ENCODE results near the gene GJC2.
A peak's percentile ranks its signal among the peaks of the same experiment; 100 is the strongest.

GJC2 gene

DNA sequence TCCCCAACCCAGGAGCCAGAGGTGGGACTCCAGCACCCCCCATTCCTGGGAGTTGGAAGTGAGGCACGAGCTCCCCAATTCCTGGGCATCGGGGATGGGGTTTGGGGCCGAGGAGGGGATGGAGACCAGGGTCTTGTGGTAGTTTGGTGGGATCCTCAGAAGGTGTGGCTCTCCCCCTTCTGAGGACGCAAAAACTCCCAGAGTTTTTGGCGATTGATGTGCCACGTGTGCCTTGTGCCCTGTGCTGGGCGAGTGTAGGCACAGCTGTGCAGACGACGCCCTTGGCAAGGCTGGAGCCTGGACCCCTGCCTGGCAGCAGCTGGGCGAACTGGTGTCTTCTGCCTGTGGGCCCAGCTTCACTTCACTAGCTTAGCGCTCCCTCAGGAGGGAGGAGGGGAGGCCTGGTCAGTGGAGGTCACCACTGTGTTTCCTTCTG is 7.0 kb upstream of the GJC2 start:
- H3K9me2 ChIP-seq (replicated peaks; ENCODE audit: low read depth, low read length), result no peaks in the 10 kb centered on the region
- H3K4me3 ChIP-seq (ENCODE audit: low read length, poor library complexity, severe bottlenecking), result peak overlapping the region; percentile 99
- no peaks in the 10 kb centered on the region for H3K27me3 ChIP-seq (ENCODE audit: insufficient read depth, low read length, poor library complexity, severe bottlenecking)
- H4K20me1 ChIP-seq (ENCODE audit: insufficient read depth, low read length, poor library complexity, severe bottlenecking), result peaks cover 62% of the 10 kb centered on the region
- peak overlapping the region; percentile 93 for H3K9ac ChIP-seq (ENCODE audit: low read depth, low read length, poor library complexity, severe bottlenecking)
- H3F3A ChIP-seq (ENCODE audit: low read depth), result no peaks in the 10 kb centered on the region
- H2AFZ ChIP-seq (ENCODE audit: low read length), result no peak overlapping the region
- H3K36me3 ChIP-seq (ENCODE audit: insufficient read depth, low read length), result peaks cover 4% of the 10 kb centered on the region; the same call in 1 of the 2 replicates
- peak overlapping the region; percentile 95 for H3K4me2 ChIP-seq (ENCODE audit: low read depth, low read length, poor library complexity, severe bottlenecking)
- peaks cover 30% of the 10 kb centered on the region for H3K4me1 ChIP-seq (ENCODE audit: insufficient read depth, low read length, poor library complexity, severe bottlenecking)
- peaks cover 72% of the 10 kb centered on the region for H3K79me2 ChIP-seq (ENCODE audit: insufficient read depth, low read length)
- TF ChIP-seq, protein P1, sequence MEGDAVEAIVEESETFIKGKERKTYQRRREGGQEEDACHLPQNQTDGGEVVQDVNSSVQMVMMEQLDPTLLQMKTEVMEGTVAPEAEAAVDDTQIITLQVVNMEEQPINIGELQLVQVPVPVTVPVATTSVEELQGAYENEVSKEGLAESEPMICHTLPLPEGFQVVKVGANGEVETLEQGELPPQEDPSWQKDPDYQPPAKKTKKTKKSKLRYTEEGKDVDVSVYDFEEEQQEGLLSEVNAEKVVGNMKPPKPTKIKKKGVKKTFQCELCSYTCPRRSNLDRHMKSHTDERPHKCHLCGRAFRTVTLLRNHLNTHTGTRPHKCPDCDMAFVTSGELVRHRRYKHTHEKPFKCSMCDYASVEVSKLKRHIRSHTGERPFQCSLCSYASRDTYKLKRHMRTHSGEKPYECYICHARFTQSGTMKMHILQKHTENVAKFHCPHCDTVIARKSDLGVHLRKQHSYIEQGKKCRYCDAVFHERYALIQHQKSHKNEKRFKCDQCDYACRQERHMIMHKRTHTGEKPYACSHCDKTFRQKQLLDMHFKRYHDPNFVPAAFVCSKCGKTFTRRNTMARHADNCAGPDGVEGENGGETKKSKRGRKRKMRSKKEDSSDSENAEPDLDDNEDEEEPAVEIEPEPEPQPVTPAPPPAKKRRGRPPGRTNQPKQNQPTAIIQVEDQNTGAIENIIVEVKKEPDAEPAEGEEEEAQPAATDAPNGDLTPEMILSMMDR (conservative IDR thresholded peaks at IDR 0.05; ENCODE audit: low read length), result no peak
- TF ChIP-seq EZH2phosphoT487 (IDR thresholded peaks at IDR 0.05; ENCODE audit: borderline replicate concordance), result no peak
- H3K9me3 ChIP-seq (ENCODE audit: insufficient read depth, low read depth, low read length), result no peaks in the 10 kb centered on the region

DNA sequence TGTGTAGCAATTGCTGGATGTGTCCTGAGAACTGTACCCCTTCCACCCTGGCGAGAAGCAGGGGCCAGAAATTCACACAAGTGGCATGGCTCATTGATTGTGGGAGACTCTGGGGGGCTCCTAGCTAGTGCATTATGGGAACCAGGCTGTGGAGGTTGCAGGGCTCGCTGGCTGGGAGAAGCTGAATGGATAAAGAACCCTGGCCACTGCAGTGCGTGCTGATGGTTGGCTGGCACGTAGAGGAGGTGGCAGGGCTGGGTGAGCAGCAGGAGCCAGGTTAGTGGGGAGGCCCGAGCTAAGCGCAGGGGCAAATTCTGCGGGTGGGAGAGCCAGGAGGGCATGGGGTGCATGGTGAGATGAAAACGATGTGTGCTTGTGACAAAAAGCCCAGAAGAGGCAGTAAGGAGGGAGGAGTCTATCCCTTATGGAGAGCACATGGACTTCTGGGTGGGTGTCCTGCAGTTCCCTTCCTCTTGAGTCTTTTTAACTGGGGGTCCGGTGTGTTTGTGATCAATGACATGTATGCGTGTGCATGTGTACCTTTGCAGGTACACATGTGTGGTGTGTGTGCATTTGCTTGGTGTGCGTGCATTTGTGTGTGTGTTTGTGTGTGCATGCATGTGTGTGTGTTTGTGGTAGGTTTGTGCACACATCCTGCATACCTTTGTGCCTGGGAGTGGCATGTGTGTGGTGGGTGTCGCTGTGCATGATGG is 6.1 kb upstream of the GJC2 start:
- Histone ChIP-seq H3K4me1 (ENCODE audit: insufficient read depth, low read length, poor library complexity, severe bottlenecking) (peaks cover 32% of the 10 kb centered on the region), H3K4me2 (ENCODE audit: low read depth, low read length, poor library complexity, severe bottlenecking) (peak overlapping the region; percentile 95), H3K79me2 (ENCODE audit: insufficient read depth, low read length) (peaks cover 72% of the 10 kb centered on the region), H2AFZ (ENCODE audit: low read length) (no peak overlapping the region), H3K4me3 (ENCODE audit: low read length, poor library complexity, severe bottlenecking) (peak overlapping the region; percentile 99), H4K20me1 (ENCODE audit: insufficient read depth, low read length, poor library complexity, severe bottlenecking) (peaks cover 69% of the 10 kb centered on the region), H3K9me3 (ENCODE audit: insufficient read depth, low read depth, low read length) (no peaks in the 10 kb centered on the region), H3K27me3 (ENCODE audit: insufficient read depth, low read length, poor library complexity, severe bottlenecking) (no peaks in the 10 kb centered on the region), H3K9ac (ENCODE audit: low read depth, low read length, poor library complexity, severe bottlenecking) (peak overlapping the region; percentile 93), H3K36me3 (ENCODE audit: insufficient read depth, low read length) (peaks cover 9% of the 10 kb centered on the region; the same call in 1 of the 2 replicates), H3F3A (ENCODE audit: low read depth) (no peaks in the 10 kb centered on the region), H3K9me2 (replicated peaks; ENCODE audit: low read depth, low read length) (no peaks in the 10 kb centered on the region)
- TF ChIP-seq, protein P1 (conservative IDR thresholded peaks at IDR 0.05; ENCODE audit: low read length), result no peak
- TF ChIP-seq EZH2phosphoT487 (IDR thresholded peaks at IDR 0.05; ENCODE audit: borderline replicate concordance), result no peak

DNA sequence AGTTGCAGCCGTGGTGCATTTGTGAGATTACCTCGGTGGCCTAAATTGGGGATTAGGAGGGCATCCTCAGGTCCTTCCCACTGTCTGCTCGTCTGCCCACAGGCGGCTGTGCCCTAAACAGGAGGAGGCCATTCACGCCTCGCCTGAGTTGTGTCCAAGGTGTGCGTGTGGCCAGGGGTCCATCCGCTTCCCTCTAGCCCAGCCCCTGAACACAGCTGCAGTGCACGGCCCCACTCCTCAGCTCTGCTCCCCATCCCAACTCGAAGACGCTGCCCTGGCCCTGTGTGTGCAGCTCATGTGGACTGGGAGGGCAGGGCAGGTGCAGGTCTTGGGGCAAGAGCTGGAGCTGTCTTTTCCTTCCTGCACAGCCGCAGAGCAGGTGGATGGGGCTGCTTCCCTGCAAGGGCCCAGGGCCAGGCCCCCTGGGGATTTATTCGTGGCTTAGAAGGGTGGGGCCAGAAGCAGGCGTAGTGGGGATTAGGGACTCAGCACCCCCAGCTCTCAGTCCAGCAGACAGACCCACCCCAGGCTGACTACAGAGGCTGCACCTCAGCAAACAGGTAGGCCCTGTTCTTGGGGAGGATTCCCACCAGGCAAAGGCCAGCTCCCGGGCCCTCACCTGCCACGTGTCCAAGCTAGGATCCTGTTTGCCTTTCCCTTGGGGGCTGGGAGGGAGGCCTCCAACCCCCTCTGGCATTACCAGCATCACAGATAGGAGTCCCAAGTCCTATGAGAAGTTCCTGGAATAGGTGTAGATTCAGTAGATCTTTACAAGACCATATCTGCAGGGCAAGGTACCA is 5.3 kb upstream of the GJC2 start:
- H3K9me3 ChIP-seq (ENCODE audit: insufficient read depth, low read depth, low read length), result no peaks in the 10 kb centered on the region

More for the DNA sequence above, 5.3 kb upstream of the GJC2 start:
- Histone ChIP-seq H3K4me1 (ENCODE audit: insufficient read depth, low read length, poor library complexity, severe bottlenecking) (peaks cover 32% of the 10 kb centered on the region), H3K4me3 (ENCODE audit: low read length, poor library complexity, severe bottlenecking) (peak overlapping the region; percentile 99), H3F3A (ENCODE audit: low read depth) (no peaks in the 10 kb centered on the region), H3K9ac (ENCODE audit: low read depth, low read length, poor library complexity, severe bottlenecking) (peak overlapping the region; percentile 93), H2AFZ (ENCODE audit: low read length) (no peak overlapping the region), H3K79me2 (ENCODE audit: insufficient read depth, low read length) (peaks cover 72% of the 10 kb centered on the region), H3K36me3 (ENCODE audit: insufficient read depth, low read length) (peaks cover 13% of the 10 kb centered on the region; the same call in 1 of the 2 replicates), H3K9me2 (replicated peaks; ENCODE audit: low read depth, low read length) (no peaks in the 10 kb centered on the region), H3K27me3 (ENCODE audit: insufficient read depth, low read length, poor library complexity, severe bottlenecking) (no peaks in the 10 kb centered on the region), H4K20me1 (ENCODE audit: insufficient read depth, low read length, poor library complexity, severe bottlenecking) (peaks cover 69% of the 10 kb centered on the region), H3K4me2 (ENCODE audit: low read depth, low read length, poor library complexity, severe bottlenecking) (peak overlapping the region; percentile 95)
- TF ChIP-seq, protein P1 (conservative IDR thresholded peaks at IDR 0.05; ENCODE audit: low read length), result no peak
- no peak for TF ChIP-seq EZH2phosphoT487 (IDR thresholded peaks at IDR 0.05; ENCODE audit: borderline replicate concordance)
